ENCODE results near the gene KRR1.

The KRR1 gene

DNA sequence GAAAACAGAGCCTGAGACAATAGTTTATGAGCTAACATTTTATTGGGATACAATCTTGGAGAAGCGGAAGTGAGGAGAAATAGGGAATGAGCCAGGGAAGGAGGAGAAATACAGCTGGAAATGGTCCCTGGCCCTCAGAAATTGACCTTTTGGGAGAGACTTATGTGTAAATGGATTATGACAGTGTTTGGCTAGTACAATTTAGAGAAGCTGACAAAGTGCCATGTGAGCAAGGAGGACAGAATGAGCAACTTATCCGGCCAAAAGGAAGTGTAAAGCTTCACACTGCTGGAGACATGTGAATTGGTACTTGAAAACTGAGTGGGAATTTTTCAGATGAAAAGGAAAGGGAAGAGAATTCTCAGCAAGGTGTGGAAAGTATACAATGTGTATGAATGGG is 28.0 kb downstream of the KRR1 start:
- TF ChIP-seq, protein P1, sequence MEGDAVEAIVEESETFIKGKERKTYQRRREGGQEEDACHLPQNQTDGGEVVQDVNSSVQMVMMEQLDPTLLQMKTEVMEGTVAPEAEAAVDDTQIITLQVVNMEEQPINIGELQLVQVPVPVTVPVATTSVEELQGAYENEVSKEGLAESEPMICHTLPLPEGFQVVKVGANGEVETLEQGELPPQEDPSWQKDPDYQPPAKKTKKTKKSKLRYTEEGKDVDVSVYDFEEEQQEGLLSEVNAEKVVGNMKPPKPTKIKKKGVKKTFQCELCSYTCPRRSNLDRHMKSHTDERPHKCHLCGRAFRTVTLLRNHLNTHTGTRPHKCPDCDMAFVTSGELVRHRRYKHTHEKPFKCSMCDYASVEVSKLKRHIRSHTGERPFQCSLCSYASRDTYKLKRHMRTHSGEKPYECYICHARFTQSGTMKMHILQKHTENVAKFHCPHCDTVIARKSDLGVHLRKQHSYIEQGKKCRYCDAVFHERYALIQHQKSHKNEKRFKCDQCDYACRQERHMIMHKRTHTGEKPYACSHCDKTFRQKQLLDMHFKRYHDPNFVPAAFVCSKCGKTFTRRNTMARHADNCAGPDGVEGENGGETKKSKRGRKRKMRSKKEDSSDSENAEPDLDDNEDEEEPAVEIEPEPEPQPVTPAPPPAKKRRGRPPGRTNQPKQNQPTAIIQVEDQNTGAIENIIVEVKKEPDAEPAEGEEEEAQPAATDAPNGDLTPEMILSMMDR (IDR thresholded peaks at IDR 0.05; ENCODE audit: low read depth, low read length) = no peak
- peak overlapping the region; percentile 80 for H3K4me3 ChIP-seq (ENCODE audit: low read depth, low read length)

DNA sequence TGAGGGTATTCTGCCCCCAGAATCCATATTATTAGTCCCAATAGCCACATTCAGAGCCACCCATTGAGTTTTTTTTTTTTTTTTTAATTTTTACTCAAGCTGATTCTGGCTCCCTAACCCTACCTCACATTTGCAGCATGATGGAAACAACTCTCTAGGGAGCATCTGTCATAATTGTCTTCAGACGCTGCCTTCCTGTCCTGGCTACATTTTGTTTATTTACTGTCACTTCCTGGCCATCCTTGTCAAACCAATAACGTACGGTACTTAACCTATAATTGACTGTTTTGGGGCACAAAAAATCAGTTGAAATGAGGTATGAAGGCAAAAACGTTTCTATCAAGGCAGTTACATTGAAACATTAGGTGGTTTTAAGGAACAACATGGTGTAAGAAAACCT is 28.8 kb downstream of the KRR1 start:
- peak overlapping the region; percentile 80 for H3K4me3 ChIP-seq (ENCODE audit: low read depth, low read length)
- TF ChIP-seq, protein P1 (IDR thresholded peaks at IDR 0.05; ENCODE audit: low read depth, low read length) = no peak

DNA sequence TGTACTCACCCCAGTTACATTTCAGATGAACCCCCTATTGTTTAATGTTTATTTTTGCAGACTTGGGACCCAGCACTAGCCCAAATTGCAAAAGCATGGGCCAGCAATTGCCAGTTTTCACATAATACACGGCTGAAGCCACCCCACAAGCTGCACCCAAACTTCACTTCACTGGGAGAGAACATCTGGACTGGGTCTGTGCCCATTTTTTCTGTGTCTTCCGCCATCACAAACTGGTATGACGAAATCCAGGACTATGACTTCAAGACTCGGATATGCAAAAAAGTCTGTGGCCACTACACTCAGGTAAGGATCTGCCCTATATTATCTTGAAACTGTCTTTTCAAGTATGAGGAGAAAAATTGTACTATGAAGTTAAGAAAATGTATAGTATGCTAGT is 29.6 kb downstream of the KRR1 start:
- TF ChIP-seq, protein P1 (IDR thresholded peaks at IDR 0.05; ENCODE audit: low read depth, low read length) = no peak
- peak overlapping the region; percentile 80 for H3K4me3 ChIP-seq (ENCODE audit: low read depth, low read length)

DNA sequence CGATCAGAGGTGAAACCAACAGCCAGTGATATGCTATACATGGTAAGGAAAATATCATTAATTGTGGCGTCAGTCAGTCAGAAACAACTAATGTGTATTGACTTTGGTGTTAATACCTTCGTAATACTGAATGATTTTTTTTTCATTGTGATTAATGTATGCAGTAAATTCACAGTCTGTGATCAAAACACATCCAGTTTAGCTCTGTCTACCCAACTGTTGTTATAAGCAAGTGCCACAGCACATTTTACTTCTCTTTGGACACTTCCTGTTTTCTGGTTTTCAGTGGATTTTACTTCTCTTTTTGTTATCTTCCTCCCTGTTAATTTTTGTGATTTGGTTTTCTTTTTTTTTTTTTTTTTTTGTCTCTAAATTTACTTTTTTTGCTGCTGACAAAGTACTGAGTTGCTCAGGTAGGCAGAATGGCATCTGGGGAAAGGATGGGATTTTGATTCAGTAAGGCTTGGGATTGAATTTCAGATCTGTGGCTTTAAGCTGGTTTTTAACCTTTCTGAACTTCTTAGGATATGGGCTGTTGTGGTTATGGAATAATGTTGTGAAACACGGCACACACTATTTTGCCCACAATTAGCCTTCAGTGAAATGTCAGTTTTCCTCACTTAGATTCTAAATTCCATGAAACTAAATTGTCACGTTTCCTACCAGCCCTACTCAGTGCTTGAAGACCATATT is 30.2 kb downstream of the KRR1 start:
- TF ChIP-seq, protein P1 (IDR thresholded peaks at IDR 0.05; ENCODE audit: low read depth, low read length) = no peak
- peak overlapping the region; percentile 80 for H3K4me3 ChIP-seq (ENCODE audit: low read depth, low read length)

DNA sequence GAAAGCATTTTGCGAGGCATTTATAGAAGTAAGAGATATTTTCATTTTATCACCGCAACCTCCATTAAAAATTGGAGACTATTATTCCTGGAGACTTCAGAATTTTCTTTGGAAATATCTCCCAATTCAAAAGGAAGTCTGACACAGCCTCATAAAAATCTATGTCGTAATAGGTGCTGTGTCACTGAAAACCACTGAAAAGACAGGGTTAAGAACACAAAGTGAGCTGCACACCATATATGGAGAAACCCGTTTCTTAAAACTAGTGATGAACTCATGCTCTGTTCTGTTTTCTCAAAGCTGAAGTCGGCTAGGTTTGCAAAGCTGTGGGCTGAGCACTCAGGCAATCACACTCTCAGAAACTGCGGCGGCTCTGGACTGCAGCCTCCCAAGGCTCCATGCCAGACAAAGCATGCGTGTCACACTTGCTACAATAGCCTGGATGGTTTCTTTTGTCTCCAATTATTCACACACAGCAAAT is 30.9 kb downstream of the KRR1 start, which contains the start of gene GLIPR1:
Gene GLIPR1, plus strand, starts transcription at position 287 of the 481 bp plus-strand sequence. Its CDS starts 126 bp downstream, at position 413.
- TF ChIP-seq, protein P1 (IDR thresholded peaks at IDR 0.05; ENCODE audit: low read depth, low read length) = no peak
- peak within 1 kb of the TSS; percentile 80 for H3K4me3 ChIP-seq (ENCODE audit: low read depth, low read length)

DNA sequence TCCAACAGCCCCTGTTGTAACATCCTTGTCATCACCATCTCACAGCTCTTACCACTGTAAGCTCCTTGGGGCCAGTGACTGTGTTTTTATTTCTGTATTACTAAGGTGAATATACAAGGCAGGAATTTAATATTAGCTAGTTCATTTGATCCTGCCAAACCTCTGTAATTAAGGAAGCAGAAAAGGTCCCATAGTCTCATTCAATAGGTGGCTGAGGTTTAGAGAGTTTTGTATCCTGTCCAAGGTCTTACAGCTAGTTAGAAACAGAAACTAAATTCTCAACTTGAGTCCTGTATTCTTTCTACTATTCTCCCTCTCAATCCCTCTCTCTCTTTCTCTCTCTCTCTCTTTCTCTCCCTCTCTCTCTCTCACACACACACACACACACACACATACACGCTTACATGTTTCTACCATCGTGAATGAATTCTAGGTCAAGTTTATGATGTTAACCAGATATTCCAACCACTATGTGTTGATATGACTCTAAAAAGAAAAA is 31.4 kb downstream of the KRR1 start:
- TF ChIP-seq, protein P1 (IDR thresholded peaks at IDR 0.05; ENCODE audit: low read depth, low read length) = no peak
- H3K4me3 ChIP-seq (ENCODE audit: low read depth, low read length) = peak overlapping the region; percentile 80

DNA sequence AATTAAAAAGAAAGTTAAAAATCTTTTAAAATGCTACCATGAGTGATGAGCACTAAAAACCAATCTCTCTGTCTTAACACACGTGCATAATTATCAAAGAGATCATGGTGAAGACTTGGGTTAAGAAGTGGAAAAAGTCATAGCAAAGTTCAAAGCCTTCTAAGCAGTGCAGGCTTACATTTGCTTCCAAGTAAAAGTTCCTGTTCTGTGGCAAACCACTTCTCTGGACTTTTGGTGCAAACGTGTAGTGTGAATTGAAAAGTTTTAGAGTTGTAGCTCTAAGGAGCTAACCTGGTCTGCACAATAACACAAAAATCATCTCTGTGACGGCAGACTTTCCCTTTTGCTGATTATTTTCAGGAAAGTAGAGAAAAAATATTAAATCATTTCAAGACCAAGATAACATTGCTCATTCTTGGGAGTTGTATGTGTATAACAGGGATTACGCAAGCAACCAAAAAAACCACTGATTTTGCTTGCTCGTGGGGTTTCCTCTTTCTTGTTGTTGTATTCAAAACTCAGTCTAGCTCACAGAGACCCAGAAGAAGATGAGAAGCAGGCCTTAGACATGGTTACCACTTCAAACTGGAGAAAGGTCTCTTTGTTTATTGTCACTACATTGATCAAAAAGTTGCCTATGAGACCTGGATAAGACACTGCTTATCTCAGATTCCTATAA is 33.2 kb downstream of the KRR1 start:
- no peak overlapping the region for H3K4me3 ChIP-seq (ENCODE audit: low read depth, low read length)
- TF ChIP-seq, protein P1 (IDR thresholded peaks at IDR 0.05; ENCODE audit: low read depth, low read length) = no peak
